Natural killer cell (primary cell): ENCODE data around the gene ZNF527. TPM values are rescaled to one million over a fixed set of nuclear protein-coding genes. Genes with fewer than 3 reads are reported as not detected.
"Not testable (repeated sequence)": the region's sequence is repeated elsewhere in the genome, so short reads cannot be mapped to it uniquely, and the experiment has no call there.

Experiments used
- ATAC-seq, 3 donors: fragments of 150-1000 bp in 2 of 3; fragments of 200-7000 bp in 1 of 3; cut with Tn5 transposase; 1 replicate in 1 of 3; 2 replicates in 2 of 3; pipeline ENCODE4 v1.10.0; 2021; ENCODE audit warnings: mild to moderate bottlenecking in 2 of 3, moderate library complexity in 2 of 3
- DNase-seq, 2 donors: peaks; one replicate each; pipeline versions ENCODE4 v3.0.0 to v3.0.0-alpha.2; 2013 to 2021; ENCODE audit warnings: mixed read lengths in 1 of 2
- H3K27ac ChIP-seq: one replicate; pipeline ENCODE4 v1.5.1; 2013; ENCODE audit warnings: mild to moderate bottlenecking, low read length
- H3K27me3 ChIP-seq: one replicate; pipeline ENCODE4 v1.6.1; 2013; ENCODE audit warnings: low read length; ENCODE audit not compliant: control insufficient read depth, insufficient read depth
- H3K36me3 ChIP-seq: one replicate; pipeline ENCODE4 v1.6.1; 2013; ENCODE audit warnings: low read length; ENCODE audit not compliant: control insufficient read depth, insufficient read depth
- H3K4me1 ChIP-seq: one replicate; pipeline ENCODE4 v1.6.1; 2013; ENCODE audit warnings: low read length; ENCODE audit not compliant: control insufficient read depth, insufficient read depth
- H3K4me3 ChIP-seq: one replicate; pipeline ENCODE4 v1.5.1; 2013; ENCODE audit warnings: low read length
- H3K9me3 ChIP-seq: one replicate; pipeline ENCODE4 v1.6.1; 2013; ENCODE audit warnings: low read length; ENCODE audit not compliant: control insufficient read depth, insufficient read depth
- H3K27ac Mint-ChIP-seq, 2 donors: one replicate each; pipeline ENCODE4 v1.8.0; 2022; ENCODE audit warnings: mild to moderate bottlenecking in 2 of 2, mixed read lengths in 2 of 2, moderate library complexity in 1 of 2
- H3K27me3 Mint-ChIP-seq, 2 donors: one replicate each; pipeline ENCODE4 v1.8.0; 2022; ENCODE audit warnings: low read depth in 2 of 2, mixed read lengths in 2 of 2
- H3K36me3 Mint-ChIP-seq: one replicate; pipeline ENCODE4 v1.8.0; 2022; ENCODE audit warnings: mixed read lengths
- H3K4me1 Mint-ChIP-seq, 2 donors: one replicate each; pipeline ENCODE4 v1.8.0; 2022; ENCODE audit warnings: mixed read lengths in 2 of 2
- H3K4me3 Mint-ChIP-seq: one replicate; pipeline ENCODE4 v1.8.0; 2022; ENCODE audit warnings: mild to moderate bottlenecking, moderate library complexity, mixed read lengths
- H3K9me3 Mint-ChIP-seq, 2 donors: one replicate each; pipeline ENCODE4 v1.8.0; 2022; ENCODE audit warnings: mixed read lengths in 2 of 2
- WGBS: methylation state at CpG from one replicate; pipeline ENCODE4 v1.1.7; 2013; ENCODE audit warnings: missing lambda C conversion rate; ENCODE audit not compliant: insufficient coverage; 5-methylcytosine and 5-hydroxymethylcytosine counted together
- intact Hi-C: fragments of 100-400 bp; cut with micrococcal nuclease; formaldehyde crosslinking; loops from one replicate; pipeline ENCODE4 v1.14.2; 2022
- total RNA-seq, 4 donors: library from RNA; stranded (reverse); fragments of 120-200 nt in 1 of 4; gene quantifications; one replicate each; pipeline versions ENCODE4 v1.2.3 to v1.2.4, GENCODE V29; 2013 to 2022
- TF ChIP-seq, protein P1 (sequence below): fragments of 200-600 bp; IDR thresholded peaks from one replicate; pipeline ENCODE4 v1.8.0; 2022; ENCODE audit warnings: antibody characterized with exemption

The ZNF527 gene
- total RNA-seq, 3 donors from 2014 or later (not counting 1 experiment from before 2014, with no cell fraction given) = 9.9 to 14.0 (median 13.6) TPM

DNA sequence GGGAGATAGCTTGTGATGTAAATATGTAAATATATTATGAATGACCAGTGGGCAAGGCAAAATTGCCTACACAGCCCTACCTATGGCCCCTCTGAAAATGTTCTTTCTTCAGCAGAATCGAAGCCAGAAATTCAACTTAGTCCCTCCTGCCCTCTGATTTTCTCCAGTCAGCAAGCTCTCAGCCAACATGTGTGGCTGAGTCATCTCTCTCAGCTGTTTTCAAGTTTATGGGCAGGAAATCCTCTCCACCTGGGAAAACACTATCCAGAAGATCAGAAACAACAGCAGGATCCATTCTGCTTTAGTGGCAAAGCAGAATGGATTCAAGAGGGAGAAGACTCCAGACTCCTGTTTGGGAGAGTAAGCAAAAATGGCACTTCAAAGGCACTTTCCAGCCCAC, 8.9 kb upstream of the ZNF527 start:
- no peaks in the 10 kb centered on the region for H3K27me3 ChIP-seq
- DNase-seq (no peak), ATAC-seq (no peak)
- H3K4me3 Mint-ChIP-seq = no peak overlapping the region
- 90% methylated on average over 1 of the region's 1 CpG for WGBS
- H3K9me3 Mint-ChIP-seq = peaks cover 2 to 19% of the 10 kb centered on the region in 2 donors
- H3K27ac ChIP-seq = no peak overlapping the region
- H3K4me3 ChIP-seq = no peak overlapping the region
- TF ChIP-seq, protein P1, sequence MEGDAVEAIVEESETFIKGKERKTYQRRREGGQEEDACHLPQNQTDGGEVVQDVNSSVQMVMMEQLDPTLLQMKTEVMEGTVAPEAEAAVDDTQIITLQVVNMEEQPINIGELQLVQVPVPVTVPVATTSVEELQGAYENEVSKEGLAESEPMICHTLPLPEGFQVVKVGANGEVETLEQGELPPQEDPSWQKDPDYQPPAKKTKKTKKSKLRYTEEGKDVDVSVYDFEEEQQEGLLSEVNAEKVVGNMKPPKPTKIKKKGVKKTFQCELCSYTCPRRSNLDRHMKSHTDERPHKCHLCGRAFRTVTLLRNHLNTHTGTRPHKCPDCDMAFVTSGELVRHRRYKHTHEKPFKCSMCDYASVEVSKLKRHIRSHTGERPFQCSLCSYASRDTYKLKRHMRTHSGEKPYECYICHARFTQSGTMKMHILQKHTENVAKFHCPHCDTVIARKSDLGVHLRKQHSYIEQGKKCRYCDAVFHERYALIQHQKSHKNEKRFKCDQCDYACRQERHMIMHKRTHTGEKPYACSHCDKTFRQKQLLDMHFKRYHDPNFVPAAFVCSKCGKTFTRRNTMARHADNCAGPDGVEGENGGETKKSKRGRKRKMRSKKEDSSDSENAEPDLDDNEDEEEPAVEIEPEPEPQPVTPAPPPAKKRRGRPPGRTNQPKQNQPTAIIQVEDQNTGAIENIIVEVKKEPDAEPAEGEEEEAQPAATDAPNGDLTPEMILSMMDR = no peak
- intact Hi-C loops = no loop called here
- H3K9me3 ChIP-seq = peaks cover 30% of the 10 kb centered on the region
- H3K36me3 ChIP-seq = peaks cover 35% of the 10 kb centered on the region
- H3K4me1 ChIP-seq = no peaks in the 10 kb centered on the region
- no peak overlapping the region for H3K27ac Mint-ChIP-seq
- H3K27me3 Mint-ChIP-seq = no peaks in the 10 kb centered on the region
- H3K4me1 Mint-ChIP-seq = no peaks in the 10 kb centered on the region
- H3K36me3 Mint-ChIP-seq = peaks cover 45% of the 10 kb centered on the region

DNA sequence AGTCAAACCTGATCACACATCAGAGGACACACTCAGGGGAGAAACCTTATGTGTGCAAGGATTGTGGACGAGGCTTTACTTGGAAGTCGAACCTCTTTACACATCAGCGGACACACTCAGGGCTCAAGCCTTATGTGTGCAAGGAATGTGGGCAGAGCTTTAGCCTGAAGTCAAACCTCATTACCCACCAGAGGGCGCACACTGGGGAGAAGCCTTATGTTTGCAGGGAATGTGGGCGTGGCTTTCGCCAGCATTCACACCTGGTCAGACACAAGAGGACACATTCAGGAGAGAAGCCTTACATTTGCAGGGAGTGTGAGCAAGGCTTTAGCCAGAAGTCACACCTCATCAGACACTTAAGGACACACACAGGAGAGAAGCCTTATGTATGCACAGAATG, 8.2 kb upstream of the ZNF527 start:
- no peak for DNase-seq
- peaks cover 30% of the 10 kb centered on the region for H3K9me3 ChIP-seq
- Mint-ChIP-seq H3K27me3 (no peaks in the 10 kb centered on the region), H3K4me1 (no peaks in the 10 kb centered on the region), H3K9me3 (peaks cover 2 to 19% of the 10 kb centered on the region in 2 donors), H3K4me3 (no peak overlapping the region), H3K36me3 (peaks cover 38% of the 10 kb centered on the region), H3K27ac (no peak overlapping the region)
- intact Hi-C loops = no loop called here
- peak in 1 of 3 donors; percentile 5 for ATAC-seq
- no peak overlapping the region for H3K4me3 ChIP-seq
- 98% methylated on average over 6 of the region's 6 CpGs for WGBS
- H3K27ac ChIP-seq = no peak overlapping the region
- TF ChIP-seq, protein P1 = no peak
- peaks cover 35% of the 10 kb centered on the region for H3K36me3 ChIP-seq
- H3K27me3 ChIP-seq = no peaks in the 10 kb centered on the region
- no peaks in the 10 kb centered on the region for H3K4me1 ChIP-seq

DNA sequence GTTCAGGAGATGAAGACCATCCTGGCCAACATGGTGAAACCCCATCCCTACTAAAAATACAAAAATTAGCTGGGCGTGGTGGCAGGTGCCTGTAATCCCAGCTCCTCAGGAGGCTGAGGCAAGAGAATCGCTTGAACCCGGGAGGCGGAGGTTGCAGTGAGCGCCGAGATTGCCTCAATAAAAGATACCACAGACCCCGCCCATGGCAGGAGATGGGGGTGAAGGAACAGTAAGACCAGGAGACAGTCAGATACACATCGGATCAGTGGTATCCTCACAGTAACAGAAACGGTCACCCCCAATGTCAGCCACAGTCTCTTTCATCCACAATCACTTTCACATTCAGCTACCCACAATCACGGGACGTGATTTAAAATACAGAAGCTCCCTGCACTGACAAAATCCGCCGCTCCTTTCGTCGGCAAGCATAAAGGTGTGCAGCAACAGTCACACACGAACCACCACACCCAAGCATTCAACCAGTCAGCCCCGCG, 466 bp upstream of the ZNF527 start:
- Histone ChIP-seq H3K4me1 (peaks cover 12% of the 10 kb centered on the region), H3K27ac (peak overlapping the region; percentile 94), H3K4me3 (peak overlapping the region; percentile 81)
- not testable (repeated sequence) for DNase-seq, H3K27me3 ChIP-seq, H3K27me3 Mint-ChIP-seq, H3K9me3 ChIP-seq, H3K36me3 ChIP-seq, H3K9me3 Mint-ChIP-seq, H3K36me3 Mint-ChIP-seq
- peak overlapping the region; percentile 98 for H3K4me3 Mint-ChIP-seq
- peak overlapping the region; percentile 93 to 99 for H3K27ac Mint-ChIP-seq
- WGBS = 12% methylated on average over 18 of the region's 18 CpGs
- ATAC-seq = peak; percentile 43 to 65 (median 59)
- intact Hi-C loops = loop anchor here (2.0 to 10.0 kb wide), 5 partner anchors 292 to 1156 kb away; partner anchors contain the start of genes SIPA1L3, WDR87, ZNF146 and ZNF420
- H3K4me1 Mint-ChIP-seq = peaks cover 17 to 19% of the 10 kb centered on the region in 2 donors

DNA sequence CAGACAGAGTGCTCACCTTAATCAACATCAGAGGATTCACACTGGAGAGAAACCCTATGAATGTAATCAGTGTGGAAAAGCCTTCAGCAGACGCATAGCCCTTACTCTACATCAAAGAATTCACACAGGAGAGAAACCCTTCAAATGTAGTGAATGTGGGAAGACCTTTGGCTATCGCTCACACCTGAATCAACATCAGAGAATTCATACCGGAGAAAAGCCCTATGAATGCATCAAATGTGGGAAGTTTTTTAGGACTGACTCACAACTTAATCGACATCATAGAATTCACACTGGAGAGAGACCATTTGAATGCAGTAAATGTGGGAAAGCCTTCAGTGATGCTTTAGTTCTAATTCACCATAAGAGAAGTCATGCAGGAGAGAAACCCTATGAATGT, 18.3 kb downstream of the ZNF527 start:
- intact Hi-C loops = no loop called here
- Mint-ChIP-seq H3K27ac (no peak overlapping the region), H3K27me3 (no peaks in the 10 kb centered on the region), H3K9me3 (peaks cover 17 to 31% of the 10 kb centered on the region in 2 donors), H3K36me3 (peaks cover 65% of the 10 kb centered on the region), H3K4me3 (no peak overlapping the region), H3K4me1 (no peaks in the 10 kb centered on the region)
- WGBS = 100% methylated on average over 1 of the region's 4 CpGs
- Histone ChIP-seq H3K27ac (no peak overlapping the region), H3K27me3 (no peaks in the 10 kb centered on the region), H3K4me1 (no peaks in the 10 kb centered on the region), H3K9me3 (peaks cover 51% of the 10 kb centered on the region), H3K4me3 (no peak overlapping the region), H3K36me3 (peaks cover 31% of the 10 kb centered on the region)
- ATAC-seq (no peak), DNase-seq (no peak)
- TF ChIP-seq, protein P1 = no peak

DNA sequence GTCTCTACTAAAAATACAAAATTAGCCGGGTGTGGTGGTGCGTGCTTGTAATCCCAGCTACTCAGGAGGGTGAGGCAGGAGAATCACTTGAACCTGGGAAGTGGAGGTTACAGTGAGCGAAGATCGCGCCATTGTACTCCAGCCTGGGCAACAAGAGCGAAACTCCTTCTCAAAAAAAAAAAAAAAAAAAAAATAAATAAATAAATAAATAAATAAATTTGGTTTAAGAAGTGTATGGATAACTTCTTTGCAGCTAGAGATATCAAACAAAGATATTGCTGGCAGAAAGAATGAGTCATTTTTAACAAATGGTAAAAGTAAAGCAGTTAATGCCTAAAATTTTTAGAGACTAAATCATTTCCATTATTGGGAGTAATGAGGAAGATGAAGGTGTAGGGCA, 20.5 kb downstream of the ZNF527 start:
- H3K4me3 ChIP-seq, ATAC-seq, H3K27ac ChIP-seq, H3K4me3 Mint-ChIP-seq, H3K27ac Mint-ChIP-seq, DNase-seq, H3K27me3 ChIP-seq, H3K4me1 Mint-ChIP-seq, H3K4me1 ChIP-seq, H3K27me3 Mint-ChIP-seq, intact Hi-C loops: not testable (repeated sequence)
- Mint-ChIP-seq H3K36me3 (peaks cover 55% of the 10 kb centered on the region), H3K9me3 (peaks cover 13 to 27% of the 10 kb centered on the region in 2 donors)
- Histone ChIP-seq H3K36me3 (peaks cover 14% of the 10 kb centered on the region), H3K9me3 (peaks cover 47% of the 10 kb centered on the region)
- 100% methylated on average over 2 of the region's 6 CpGs for WGBS
